Measurements from ENCODE around the gene FAM107A.

The FAM107A gene

GRCh38 chr3:58574682-58575081 lies 2.5 kb downstream of the FAM107A start:
- Histone ChIP-seq H3K9ac (ENCODE audit: insufficient read length) (no peak overlapping the region), H3K36me3 (ENCODE audit: insufficient read depth, low read length) (no peaks in the 10 kb centered on the region), H3K27ac (no peak overlapping the region), H3K9me3 (ENCODE audit: low read depth, low read length) (no peaks in the 10 kb centered on the region), H3K4me3 (no peak overlapping the region)
- DNase-seq (ENCODE audit: low read depth, low spot score): no peak
- TF ChIP-seq POLR2AphosphoS5 (IDR thresholded peaks at IDR 0.05; ENCODE audit: borderline replicate concordance, low read depth, low read length) (no peak), FOXP2 (optimal IDR thresholded peaks at IDR 0.05; ENCODE audit: control extremely low read depth, extremely low read length, insufficient read depth) (no peak)

GRCh38 chr3:58574106-58574505 lies 3.1 kb downstream of the FAM107A start:
- no peaks in the 10 kb centered on the region for H3K9me3 ChIP-seq (ENCODE audit: low read depth, low read length)
- no peak overlapping the region for H3K27ac ChIP-seq
- no peak overlapping the region for H3K4me3 ChIP-seq
- no peak for DNase-seq (ENCODE audit: low read depth, low spot score)
- no peak for TF ChIP-seq EZH2 (IDR thresholded peaks at IDR 0.05)
- TF ChIP-seq POLR2AphosphoS5 (IDR thresholded peaks at IDR 0.05; ENCODE audit: borderline replicate concordance, low read depth, low read length): no peak
- no peak for TF ChIP-seq FOXP2 (optimal IDR thresholded peaks at IDR 0.05; ENCODE audit: control extremely low read depth, extremely low read length, insufficient read depth)
- no peaks in the 10 kb centered on the region for H3K36me3 ChIP-seq (ENCODE audit: insufficient read depth, low read length)
- no peak overlapping the region for H3K9ac ChIP-seq (ENCODE audit: insufficient read length)

GRCh38 chr3:58573640-58574039 lies 3.6 kb downstream of the FAM107A start:
- H3K9ac ChIP-seq (ENCODE audit: insufficient read length): no peak overlapping the region
- no peak for DNase-seq (ENCODE audit: low read depth, low spot score)
- no peaks in the 10 kb centered on the region for H3K36me3 ChIP-seq (ENCODE audit: insufficient read depth, low read length)
- H3K4me3 ChIP-seq: no peak overlapping the region
- TF ChIP-seq FOXP2 (optimal IDR thresholded peaks at IDR 0.05; ENCODE audit: control extremely low read depth, extremely low read length, insufficient read depth): no peak
- TF ChIP-seq POLR2AphosphoS5 (IDR thresholded peaks at IDR 0.05; ENCODE audit: borderline replicate concordance, low read depth, low read length): no peak
- TF ChIP-seq EZH2 (IDR thresholded peaks at IDR 0.05): no peak
- no peaks in the 10 kb centered on the region for H3K9me3 ChIP-seq (ENCODE audit: low read depth, low read length)
- H3K27ac ChIP-seq: no peak overlapping the region

GRCh38 chr3:58572634-58573230 lies 4.5 kb downstream of the FAM107A start:
- no peak for TF ChIP-seq FOXP2 (optimal IDR thresholded peaks at IDR 0.05; ENCODE audit: control extremely low read depth, extremely low read length, insufficient read depth)
- TF ChIP-seq POLR2AphosphoS5 (IDR thresholded peaks at IDR 0.05; ENCODE audit: borderline replicate concordance, low read depth, low read length): no peak
- no peak for TF ChIP-seq EZH2 (IDR thresholded peaks at IDR 0.05)
- Histone ChIP-seq H3K4me3 (no peak overlapping the region), H3K9ac (ENCODE audit: insufficient read length) (no peak overlapping the region), H3K27ac (no peak overlapping the region), H3K36me3 (ENCODE audit: insufficient read depth, low read length) (no peaks in the 10 kb centered on the region), H3K9me3 (ENCODE audit: low read depth, low read length) (no peaks in the 10 kb centered on the region)
- DNase-seq (ENCODE audit: low read depth, low spot score): no peak

GRCh38 chr3:58572013-58572633 lies 5.1 kb downstream of the FAM107A start:
- no peaks in the 10 kb centered on the region for H3K36me3 ChIP-seq (ENCODE audit: insufficient read depth, low read length)
- TF ChIP-seq FOXP2 (optimal IDR thresholded peaks at IDR 0.05; ENCODE audit: control extremely low read depth, extremely low read length, insufficient read depth): no peak
- TF ChIP-seq EZH2 (IDR thresholded peaks at IDR 0.05): no peak
- no peak for TF ChIP-seq POLR2AphosphoS5 (IDR thresholded peaks at IDR 0.05; ENCODE audit: borderline replicate concordance, low read depth, low read length)
- no peak overlapping the region for H3K9ac ChIP-seq (ENCODE audit: insufficient read length)
- no peak overlapping the region for H3K4me3 ChIP-seq
- no peak overlapping the region for H3K27ac ChIP-seq
- no peaks in the 10 kb centered on the region for H3K9me3 ChIP-seq (ENCODE audit: low read depth, low read length)
- no peak for DNase-seq (ENCODE audit: low read depth, low spot score)

- H3K27ac ChIP-seq: no peak overlapping the region
- no peak overlapping the region for H3K9ac ChIP-seq (ENCODE audit: insufficient read length)
- DNase-seq (ENCODE audit: low read depth, low spot score): no peak
- H3K9me3 ChIP-seq (ENCODE audit: low read depth, low read length): no peaks in the 10 kb centered on the region
- no peak overlapping the region for H3K4me3 ChIP-seq
- TF ChIP-seq POLR2AphosphoS5 (IDR thresholded peaks at IDR 0.05; ENCODE audit: borderline replicate concordance, low read depth, low read length): no peak
- TF ChIP-seq EZH2 (IDR thresholded peaks at IDR 0.05): no peak
- no peak for TF ChIP-seq FOXP2 (optimal IDR thresholded peaks at IDR 0.05; ENCODE audit: control extremely low read depth, extremely low read length, insufficient read depth)
- H3K36me3 ChIP-seq (ENCODE audit: insufficient read depth, low read length): no peaks in the 10 kb centered on the region
These were observed 6.3 kb downstream of the FAM107A start for GRCh38 chr3:58570851-58571250.

- TF ChIP-seq EZH2 (IDR thresholded peaks at IDR 0.05): no peak
- no peak for TF ChIP-seq POLR2AphosphoS5 (IDR thresholded peaks at IDR 0.05; ENCODE audit: borderline replicate concordance, low read depth, low read length)
- TF ChIP-seq FOXP2 (optimal IDR thresholded peaks at IDR 0.05; ENCODE audit: control extremely low read depth, extremely low read length, insufficient read depth): no peak
These were observed 7.7 kb downstream of the FAM107A start for GRCh38 chr3:58569287-58570001.

GRCh38 chr3:58568572-58569286 lies 8.5 kb downstream of the FAM107A start:
- TF ChIP-seq POLR2AphosphoS5 (IDR thresholded peaks at IDR 0.05; ENCODE audit: borderline replicate concordance, low read depth, low read length): no peak
- no peak for TF ChIP-seq EZH2 (IDR thresholded peaks at IDR 0.05)
- no peak for TF ChIP-seq FOXP2 (optimal IDR thresholded peaks at IDR 0.05; ENCODE audit: control extremely low read depth, extremely low read length, insufficient read depth)
- H3K27ac ChIP-seq: no peak overlapping the region
- H3K36me3 ChIP-seq (ENCODE audit: insufficient read depth, low read length): no peaks in the 10 kb centered on the region
- no peak overlapping the region for H3K4me3 ChIP-seq
- no peak for DNase-seq (ENCODE audit: low read depth, low spot score)
- no peaks in the 10 kb centered on the region for H3K9me3 ChIP-seq (ENCODE audit: low read depth, low read length)
- no peak overlapping the region for H3K9ac ChIP-seq (ENCODE audit: insufficient read length)

More at GRCh38 chr3:58569287-58570001, 7.7 kb downstream of the FAM107A start:
- H3K27ac ChIP-seq: no peak overlapping the region
- H3K9ac ChIP-seq (ENCODE audit: insufficient read length): no peak overlapping the region
- DNase-seq (ENCODE audit: low read depth, low spot score): no peak
- no peak overlapping the region for H3K4me3 ChIP-seq
- H3K36me3 ChIP-seq (ENCODE audit: insufficient read depth, low read length): no peaks in the 10 kb centered on the region
- no peaks in the 10 kb centered on the region for H3K9me3 ChIP-seq (ENCODE audit: low read depth, low read length)

Data from SK-N-MC (cell line).